Myocyte (in vitro differentiated cells): Measurements from ENCODE around the gene FGD1. TPM values are rescaled to one million over a fixed set of nuclear protein-coding genes. Genes with fewer than 3 reads are reported as not detected.
"Not testable (repeated sequence)": the region's sequence is repeated elsewhere in the genome, so short reads cannot be mapped to it uniquely, and the experiment has no call there.

Experiments
- DNase-seq: peaks from one replicate; pipeline ENCODE4 v3.0.0-alpha.2; 2012; ENCODE audit warnings: low read depth
- polyA plus RNA-seq: library from polyadenylated mRNA; unstranded; fragments of >200 nt; gene quantifications from one replicate; pipeline ENCODE4 v1.2.1, GENCODE V29; 2012; ENCODE audit warnings: missing spikeins
- total RNA-seq: library from RNA; depleted of rRNA; stranded (reverse); fragments of >200 nt; gene quantifications from 2 replicates; pipeline ENCODE4 v1.2.3, GENCODE V29; 2014

Gene FGD1
- total RNA-seq = 7.8 and 7.9 TPM in 2 replicates
- polyA plus RNA-seq = 9.6 TPM

DNA sequence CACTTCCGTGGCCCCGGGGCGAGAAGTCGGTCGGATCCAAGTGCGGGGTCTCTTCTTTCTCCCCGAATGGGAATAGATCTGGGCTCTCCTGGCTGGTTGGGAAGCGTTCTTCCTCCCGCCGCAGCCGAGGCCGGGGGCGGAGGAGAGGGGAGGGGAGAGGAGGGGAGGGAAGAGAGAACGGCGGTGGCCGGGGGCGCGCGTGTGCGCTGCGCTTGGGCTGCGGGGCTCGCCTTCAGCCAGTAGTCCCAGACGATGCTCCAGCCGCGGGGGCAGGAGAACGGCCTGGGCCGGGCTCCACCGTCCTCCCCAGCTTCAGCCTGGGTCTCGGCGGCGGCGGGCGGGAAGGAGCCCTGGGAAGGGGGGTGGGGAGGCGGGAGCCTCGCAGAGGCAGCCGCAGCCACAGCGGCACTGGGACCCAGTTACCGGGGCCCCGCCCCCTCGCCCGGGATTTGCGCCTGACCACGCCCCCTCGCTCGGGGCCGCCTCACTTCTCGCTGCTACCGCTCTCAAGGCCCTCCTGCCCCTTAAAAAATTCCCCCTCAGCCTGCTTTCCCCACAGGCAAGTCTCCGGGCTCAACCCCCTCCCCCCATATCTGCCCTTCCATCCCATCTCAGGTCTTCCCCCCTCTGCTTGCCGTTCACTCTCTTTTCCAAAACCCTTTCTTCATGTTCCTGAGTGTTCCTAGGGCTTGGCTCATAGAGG lies at the start of gene FGD1:
Gene FGD1, minus strand, starts transcription at position 421 of the 703 bp plus-strand sequence. CDS start 802 bp downstream, outside the sequence.
- DNase-seq = peak; percentile 64

DNA sequence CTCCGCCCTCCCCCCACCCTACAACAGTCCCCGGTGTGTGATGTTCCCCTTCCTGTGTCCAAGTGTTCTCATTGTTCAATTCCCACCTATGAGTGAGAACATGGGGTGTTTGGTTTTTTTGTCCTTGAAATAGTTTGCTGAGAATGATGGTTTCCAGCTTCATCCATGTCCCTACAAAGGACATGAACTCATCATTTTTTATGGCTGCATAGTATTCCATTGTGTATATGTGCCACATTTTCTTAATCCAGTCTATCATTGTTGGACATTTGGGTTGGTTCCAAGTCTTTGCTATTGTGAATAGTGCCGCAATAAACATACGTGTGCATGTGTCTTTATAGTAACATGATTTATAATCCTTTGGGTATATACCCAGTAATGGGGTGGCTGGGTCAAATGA lies 46.2 kb upstream of the FGD1 start:
- not testable (repeated sequence) for DNase-seq

DNA sequence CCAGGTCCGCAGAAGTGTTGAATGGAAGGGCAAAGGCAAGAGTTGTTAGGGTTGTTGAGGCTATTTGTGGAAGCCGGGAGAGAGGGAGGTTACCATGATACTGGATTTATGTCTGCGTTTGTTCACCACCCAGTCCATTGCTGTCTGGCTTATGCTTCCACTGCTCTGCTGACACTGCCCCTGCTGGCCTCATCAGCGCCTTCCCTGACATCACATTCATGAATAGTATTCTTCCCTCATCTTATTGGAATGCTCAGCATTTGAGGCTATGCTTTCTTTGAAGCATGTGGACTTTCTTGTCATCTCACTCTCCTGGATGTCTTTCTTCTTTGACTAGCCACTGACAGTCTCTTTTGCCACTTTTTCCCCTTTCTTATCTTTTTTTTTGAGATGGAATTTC lies 44.3 kb upstream of the FGD1 start:
- peak; percentile 62 for DNase-seq

DNA sequence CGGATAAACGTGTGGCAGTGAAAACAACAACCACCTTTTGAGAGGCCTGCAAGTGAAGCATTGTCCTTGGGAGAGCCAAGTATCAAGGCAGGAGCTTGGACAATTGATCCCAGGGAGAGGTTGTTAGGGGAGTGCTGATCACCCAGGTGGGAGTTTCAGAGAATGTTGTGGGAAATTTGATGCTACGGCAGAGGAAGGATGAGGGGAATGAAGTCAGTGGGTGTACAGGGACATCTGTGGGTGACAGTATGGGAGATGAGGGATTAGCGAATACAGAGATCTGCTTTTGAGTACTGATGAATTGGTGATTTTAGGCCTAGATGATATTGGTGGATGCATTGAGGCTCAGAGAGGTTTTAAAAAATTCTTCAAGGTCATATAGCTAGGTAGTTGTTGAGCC lies 38.2 kb upstream of the FGD1 start:
- no peak for DNase-seq

DNA sequence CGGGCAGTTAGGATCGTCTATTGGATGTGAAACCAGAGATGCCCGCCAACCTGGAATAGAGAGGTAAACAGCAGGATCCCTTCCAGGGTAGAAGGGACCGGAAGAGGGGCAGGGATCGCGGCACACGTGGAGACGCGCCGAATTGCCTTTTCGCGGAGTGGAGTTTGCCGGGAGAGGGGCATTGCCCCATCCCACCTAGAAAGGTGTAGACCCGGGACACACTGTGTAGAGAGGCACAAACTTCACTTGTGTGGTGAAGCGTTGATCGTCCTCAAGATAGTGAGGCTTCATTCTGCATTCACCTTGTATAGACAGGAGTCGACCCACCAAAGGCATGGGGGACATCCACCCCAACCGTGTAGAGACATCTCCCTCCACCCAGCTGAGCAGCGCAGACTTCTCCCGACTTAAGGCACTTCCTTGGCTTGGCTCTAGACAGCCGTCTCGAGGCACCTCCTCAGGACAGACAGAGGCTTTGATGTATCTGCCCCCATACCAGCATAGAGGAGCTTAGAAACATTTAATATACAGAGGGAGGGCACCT lies 34.4 kb upstream of the FGD1 start:
- DNase-seq = no peak

DNA sequence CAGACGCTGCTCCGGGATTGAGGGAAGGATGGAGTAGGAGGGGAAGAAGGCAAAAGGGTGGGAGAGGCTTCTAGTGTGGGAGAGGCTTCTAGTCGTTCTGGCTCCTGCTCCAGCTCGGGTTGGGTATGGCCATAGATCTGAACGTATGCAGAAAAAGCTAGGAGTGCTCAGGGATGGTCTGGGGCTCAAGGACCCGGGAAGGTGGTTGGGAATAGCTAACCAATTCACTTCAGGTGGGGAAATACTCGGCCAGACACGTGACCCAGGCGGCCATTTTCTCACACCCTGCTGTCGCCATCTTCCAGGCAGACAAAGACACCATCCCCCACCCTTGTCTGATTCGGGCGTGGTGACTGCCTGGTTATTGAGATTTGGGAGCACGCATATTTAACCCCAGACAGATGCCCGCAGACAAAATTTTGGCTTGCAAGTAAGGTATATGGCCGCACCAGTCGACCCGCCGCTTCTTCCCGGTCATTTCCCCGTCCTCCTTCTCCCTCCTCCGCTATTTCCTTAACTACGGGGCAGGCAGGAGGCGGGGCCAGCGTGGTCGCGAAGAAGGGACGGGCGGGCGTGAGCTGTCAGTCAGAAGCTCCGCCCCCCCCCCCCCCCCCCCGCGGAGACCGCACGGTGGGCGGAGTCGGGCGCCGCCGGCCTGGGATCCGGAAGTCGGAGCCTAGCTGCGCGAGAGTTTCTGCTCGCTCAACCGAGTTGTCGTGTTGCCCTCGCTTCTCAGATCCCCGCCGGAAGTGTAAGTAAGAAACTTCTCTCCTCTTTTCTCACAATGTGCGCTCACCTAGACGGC lies 33.7 kb upstream of the FGD1 start, which contains the start of gene GNL3L:
Gene GNL3L, plus strand, starts transcription at position 668 of the 805 bp plus-strand sequence. CDS start 2,348 bp downstream, outside the sequence.
- peak; percentile 87 for DNase-seq

DNA sequence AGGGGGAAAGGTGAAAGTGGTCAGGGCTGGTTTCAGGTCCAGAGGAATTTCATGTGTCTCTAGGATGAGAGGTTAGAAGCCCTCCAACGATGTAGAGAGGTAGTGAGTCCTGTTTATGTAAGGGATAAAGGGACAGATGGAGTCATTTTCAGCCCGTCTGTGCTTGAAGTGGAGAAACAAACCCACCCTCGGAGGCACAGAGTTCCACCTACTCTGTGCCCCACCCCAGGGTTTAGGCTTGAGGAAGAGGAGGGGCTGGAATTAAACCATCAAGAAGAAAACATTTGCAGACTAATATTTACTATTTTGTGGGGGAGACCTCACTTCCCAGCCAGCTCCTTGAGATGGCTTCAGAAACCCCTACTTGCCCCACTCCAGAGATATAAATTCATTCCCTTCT lies 33.1 kb upstream of the FGD1 start:
- peak; percentile 2 for DNase-seq

DNA sequence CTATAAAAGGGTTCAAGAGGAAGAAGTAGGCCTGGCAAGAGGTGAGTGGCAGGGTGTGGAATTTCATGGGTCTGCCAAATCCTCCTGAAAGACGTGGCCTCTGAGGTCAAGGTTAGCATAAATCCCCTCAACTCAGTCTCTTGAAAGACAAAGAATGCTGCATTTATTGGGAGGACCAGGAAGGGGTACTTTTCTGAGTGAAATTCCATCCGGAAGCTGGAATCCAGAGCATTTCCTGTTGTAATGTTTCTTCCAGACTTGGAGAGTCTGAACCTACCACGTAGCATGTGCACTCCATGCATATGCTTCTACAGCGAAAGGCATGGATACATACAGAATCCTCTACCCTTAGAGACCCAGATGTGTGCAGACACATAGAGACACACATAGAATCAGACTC lies 13.4 kb upstream of the FGD1 start:
- no peak for DNase-seq

DNA sequence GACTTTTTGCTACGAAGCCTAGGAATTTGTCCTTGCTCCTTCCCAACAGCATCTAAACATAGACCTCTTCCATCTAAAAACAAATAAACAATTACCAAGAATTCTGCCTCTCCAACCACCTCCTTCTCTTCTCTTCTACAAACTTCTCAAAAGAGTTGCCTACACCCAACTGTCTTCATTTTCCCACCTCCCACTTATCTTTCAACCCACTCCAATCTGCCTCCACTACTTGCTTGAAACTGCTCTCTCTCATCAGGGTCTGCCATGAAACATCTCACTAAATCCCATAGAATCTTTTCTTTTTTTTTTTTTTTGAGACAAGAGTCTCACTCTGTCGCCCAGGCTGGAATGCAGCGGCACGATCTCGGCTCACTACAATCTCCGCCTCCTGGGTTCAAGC lies 902 bp upstream of the FGD1 start:
- DNase-seq = no peak

DNA sequence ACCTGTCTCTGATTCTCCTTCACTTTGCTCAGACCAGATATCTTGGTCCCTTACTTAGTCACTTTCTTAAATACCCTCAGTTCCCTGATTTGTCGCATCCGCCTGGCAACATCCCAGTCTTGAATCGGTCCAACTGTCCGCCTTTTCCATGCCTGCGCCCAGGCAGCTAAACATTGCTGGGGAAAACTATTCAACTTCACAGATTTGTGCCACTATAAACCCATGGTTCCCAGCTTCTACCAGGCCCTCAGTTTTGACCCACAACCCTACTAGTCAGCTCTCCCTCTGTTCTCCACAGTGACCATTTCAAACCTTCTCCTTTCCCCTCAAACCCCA lies 451 bp upstream of the FGD1 start:
- DNase-seq = no peak

DNA sequence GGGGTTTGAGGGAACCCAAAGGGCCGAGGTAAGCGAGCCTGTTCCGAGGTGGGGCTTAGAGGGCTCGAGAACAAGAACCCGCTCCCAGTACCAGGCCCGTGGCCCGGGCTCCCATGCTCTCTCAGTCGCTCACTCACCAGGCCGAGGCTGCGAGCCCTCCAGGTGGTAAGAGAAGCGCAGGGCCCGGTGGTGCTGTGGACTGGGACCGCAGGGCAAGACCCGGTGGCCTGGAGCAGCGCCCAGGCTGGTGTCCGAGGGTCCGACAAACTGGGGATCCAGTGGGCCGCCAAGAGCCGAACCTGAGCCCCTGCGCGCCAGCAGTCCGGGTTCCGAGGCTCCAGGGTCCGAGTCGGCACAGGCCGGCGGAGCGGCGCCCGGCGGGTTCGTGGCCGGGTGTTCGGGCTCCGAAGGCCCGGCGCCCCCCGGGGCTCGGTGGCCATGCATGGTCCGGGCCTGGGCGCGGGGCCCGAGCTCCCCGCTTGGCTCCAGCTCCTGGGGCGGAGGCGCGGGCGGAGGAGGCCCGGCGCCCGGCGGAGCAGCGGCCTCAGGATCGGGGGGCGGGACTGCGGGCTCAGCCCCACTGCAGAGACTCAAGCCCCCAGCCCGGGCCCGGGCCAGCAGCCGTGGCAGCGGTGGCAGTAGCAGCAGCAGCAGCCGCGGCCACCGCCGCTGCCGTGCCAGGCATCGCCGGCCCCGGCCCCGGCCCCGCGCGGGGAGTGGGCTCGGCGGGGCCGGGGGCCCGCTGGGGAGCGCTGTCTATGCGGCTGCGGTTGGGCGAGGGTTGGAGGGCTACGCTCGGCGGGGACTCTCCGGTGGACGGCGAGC lies 833 bp downstream of the FGD1 start:
- DNase-seq = peak; percentile 15

DNA sequence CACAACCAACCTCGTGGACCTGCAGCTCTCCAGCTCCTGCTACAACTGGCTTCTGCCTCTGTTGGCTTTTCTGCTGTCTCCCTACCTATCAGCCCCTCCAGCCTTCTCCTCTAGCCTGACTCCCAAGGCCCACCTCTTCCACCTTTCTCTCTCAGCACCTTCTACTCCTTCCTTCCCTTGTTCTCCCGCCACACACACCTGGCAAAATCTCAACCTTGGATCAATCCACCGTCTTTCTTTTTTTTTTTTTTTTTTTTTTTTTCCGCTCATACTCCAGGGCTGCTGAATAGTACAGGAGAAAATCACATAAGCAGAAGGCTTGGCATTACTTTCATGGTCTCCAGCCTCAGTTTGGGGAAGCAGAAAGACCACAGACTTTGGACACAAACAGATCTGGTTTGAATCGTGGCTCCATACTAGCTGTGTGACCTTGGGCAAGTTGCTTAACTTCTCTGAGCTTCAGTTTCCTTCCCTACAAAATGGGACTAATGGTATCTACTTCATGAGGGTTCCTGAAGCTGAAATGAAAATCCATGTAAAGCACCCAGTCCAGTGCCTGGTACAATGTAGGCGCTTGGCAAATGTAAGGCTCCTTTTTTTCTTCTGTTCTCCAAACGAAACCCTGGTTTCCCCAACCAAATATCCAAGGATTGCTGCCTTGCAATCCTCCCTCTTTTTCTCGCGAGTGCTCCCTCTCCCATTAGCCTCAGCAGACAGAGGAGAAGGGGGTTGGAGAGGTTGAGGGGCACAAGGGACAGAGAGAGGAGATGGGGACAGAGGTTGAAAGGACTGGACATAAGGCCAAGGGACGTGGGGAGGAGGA lies 1.7 kb downstream of the FGD1 start:
- no peak for DNase-seq

DNA sequence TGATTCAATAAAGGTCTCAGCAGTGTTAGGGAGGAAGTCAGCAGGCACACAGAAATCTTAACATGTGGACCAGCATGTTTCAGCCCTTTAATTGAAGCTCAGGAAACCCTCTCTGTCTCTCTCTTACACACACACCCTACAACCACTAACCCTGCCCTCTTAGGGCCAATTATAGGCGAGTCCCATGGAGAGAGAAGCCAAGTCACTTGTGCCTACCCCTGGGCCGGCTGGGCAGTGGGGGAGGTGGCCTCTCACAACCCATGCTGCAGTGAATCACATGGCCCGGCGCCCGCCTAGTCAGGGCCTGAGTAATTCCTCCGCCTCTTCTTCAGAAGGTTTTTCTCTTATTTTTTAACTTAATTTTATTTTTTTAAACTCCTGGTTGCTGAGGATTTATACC lies 3.7 kb downstream of the FGD1 start:
- peak; percentile 24 for DNase-seq

DNA sequence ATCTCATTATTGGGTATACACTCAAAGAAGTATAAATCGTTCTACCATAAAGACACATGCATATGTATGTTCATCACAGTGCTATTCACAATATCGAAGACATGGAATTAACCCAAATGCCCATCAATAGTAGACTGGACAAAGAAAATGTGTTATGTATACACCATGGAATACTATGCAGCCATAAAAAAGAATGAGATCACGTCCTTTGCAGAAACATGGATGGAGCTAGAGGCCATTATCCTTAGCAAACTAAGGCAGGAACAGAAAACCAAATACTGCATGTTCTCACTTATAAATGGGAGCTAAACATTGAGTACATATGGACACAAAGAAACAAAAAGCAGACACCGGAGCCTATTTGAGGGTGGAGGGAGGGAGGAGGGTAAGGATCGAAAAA lies 6.2 kb downstream of the FGD1 start:
- DNase-seq = not testable (repeated sequence)

DNA sequence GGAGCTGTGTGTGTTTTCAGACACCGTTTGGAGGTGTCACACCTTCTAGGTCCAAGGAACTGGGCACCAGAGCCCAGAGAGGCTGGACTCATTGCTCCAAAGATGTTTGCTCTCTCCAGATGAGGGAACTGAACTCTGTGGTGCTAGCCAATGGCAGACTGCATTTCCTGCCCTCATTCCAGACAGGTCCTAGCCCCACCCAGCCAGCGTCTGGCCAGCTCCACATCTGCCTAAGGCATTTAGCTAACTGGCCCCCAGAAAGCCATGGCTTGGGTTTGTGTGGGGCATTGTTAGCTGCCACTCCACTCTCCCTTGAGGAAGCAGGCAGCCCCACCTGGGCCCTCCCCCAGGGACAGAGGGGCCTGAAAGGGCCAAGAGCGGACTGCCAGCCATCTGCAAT lies 11.4 kb downstream of the FGD1 start:
- no peak for DNase-seq

DNA sequence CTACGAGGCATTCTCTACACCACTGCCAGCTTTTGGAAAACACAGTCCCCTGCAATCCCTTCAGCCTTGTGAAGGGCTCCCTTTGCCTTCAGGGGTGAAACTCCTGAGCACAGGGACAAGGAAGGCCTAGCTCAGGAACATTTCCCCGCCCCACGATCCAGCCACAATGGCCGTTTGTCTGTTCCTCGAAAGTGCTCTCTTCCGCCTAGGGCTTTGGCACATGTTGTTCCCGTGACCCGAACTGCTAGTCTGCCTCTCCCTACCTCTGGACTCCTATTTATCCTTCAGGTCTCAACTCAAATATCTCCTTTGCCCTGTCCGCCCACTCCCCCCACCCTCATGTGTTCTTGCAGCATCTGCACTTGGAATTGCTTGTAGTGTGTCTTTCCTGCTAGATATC lies 12.1 kb downstream of the FGD1 start:
- DNase-seq = no peak

DNA sequence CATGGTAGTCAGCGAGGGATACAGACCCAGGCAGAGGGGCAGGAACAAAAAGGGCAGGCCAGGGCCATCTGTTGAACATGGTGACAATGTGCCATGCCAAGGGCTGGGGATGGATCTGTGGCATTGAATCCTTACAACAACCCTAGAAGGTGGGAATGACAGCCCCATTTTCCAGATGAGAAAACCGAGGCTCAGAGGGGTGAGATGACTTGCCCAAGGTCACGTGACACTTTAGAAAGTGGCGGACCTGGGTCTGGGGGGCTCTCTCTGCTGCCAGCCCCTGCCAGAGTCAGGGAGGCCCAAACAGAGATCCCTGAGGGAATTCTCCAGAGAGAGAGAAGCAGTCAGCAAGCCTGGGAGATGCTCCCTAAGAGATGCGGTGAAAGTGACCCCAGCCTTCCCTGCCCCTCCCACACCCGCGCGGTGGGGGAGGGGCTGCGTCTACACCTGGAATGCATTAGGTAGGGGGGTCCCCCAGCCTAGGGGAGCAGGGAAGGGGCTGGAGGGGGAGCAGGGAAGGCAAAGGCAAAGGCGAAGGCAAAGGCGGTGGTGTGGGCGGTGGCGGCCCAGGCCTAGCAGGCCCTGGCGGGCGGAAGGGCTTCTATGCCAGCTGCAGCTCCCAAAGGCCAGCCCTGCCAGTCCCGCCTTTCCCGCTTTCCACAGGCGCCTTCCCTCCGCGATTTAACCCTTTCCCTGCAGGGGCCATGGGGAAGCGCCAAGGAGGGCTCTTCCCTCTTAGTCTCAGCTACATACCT lies 13.0 kb downstream of the FGD1 start:
- DNase-seq = peak; percentile 17

DNA sequence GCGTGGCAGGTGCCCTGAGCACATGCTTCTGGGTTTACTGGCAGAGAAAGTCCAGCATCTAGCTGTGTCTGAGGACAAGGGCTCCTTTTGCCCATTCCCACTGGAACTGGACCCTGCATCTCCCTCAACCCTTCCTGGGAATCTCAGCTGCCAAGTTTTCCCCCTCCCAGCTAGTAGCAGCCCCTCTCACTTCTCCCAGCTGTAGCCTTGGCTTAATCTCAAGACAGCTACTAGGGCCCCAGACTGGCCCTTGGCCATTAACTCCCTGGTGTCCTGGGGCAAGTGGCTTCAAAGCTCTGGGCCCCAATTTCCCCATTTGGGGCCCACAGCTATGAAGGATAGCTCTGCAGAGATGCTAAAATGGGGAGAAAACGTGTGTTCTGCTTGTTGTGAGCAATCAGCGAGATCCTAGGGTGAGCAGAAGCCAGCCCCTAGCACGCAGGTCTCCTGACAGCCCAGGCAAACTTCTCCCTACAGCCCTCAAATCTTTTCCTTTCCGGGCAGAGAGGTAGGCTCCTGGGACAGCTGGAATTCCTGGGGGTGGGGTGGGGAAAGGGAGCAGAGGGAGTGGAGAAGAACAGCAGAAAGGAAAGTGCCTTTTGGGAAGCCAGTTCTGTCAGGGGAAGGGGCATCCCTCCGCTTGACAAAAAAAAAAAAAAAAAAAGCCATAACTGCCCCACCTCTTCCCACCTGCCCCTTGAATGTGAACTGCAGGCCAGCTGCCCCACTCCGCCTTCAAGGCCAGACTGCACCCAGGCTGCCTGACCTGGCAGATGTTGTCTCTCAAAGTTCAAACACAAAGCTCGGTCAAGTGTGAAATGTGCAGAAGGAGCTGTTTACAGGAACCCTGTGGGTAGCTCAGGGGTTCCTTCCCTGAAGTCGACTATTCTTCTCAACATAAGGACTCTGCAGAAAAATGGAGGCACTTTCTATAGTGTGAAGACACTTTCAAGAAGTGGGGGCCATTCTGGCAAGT lies 16.6 kb downstream of the FGD1 start:
- no peak for DNase-seq
